CMK (cell line): ENCODE results near the gene CDH22.

ENCODE experiments used
- DNase-seq: peaks from one replicate; pipeline ENCODE4 v3.0.0-alpha.2; 2010; ENCODE audit warnings: low read depth

CDH22 gene

DNA sequence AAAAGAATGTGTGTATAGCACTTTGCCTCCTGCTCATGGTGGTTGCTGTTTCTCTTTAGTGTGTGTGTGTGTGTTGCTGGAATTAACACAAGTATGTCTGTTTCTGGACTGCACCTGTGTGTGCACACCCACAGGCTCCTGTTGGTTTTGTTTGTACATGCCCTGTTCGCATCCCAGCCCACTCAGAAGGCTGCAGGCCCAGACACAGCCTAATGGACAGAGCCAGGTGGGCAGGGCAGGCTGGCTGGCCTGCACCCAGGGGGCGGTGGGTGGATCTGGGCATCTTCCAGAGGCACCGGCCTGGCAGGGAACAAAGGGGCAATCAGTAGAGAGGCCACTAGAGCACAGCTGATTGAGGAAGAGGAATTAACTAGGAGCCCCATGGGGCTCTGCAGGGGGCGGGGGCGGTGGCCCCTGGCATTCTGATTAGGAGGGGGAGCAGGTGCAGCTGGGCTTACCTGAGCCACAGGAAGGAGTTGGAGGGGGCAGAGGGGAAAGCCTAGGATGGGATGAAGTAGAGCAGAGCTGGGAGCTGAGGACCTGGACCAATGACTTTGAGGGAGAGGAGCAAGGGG lies 168.3 kb downstream of the CDH22 start:
- DNase-seq = no peak

GRCh38 chr20:46139266-46139889 lies 168.9 kb downstream of the CDH22 start:
- no peak for DNase-seq

- DNase-seq = no peak
Observed at GRCh38 chr20:46137816-46138215, 170.5 kb downstream of the CDH22 start.

DNA sequence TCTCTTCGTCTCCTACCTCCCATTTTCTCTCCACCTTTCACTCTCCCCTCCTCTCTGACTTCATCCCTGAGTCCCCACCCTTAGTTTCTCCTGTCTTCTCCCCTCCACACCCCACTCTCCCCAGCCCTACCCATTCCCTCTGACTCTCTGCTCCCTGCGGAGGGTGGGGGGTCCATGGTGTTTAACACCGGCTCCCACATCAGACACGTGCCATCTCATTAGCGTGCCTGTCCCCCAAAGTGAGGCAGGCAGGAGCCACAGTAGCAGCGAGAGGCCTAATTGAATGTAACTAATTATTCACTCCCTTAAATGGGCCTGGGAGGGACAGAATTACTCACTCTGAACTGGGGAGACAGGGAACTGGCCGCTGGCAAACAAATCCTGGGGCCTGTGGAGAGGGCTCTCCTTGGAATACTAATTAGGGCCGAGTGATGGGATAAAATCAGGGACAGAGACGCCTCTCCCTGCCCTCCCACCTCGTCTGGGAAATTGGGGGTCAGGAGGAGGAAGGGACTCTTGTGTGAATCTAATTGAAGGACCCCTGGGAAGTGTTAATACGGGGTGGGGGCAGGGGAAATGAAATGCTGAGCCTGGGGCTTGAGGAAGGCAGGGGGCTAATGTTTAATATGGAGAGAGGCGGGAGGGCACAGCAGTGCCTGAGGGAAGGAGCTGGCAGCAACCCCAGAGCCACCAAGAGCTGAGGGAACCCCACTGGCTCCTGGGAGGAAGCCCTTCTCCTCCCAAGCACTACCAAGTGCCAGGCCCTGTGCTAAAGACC lies 172.3 kb downstream of the CDH22 start:
- no peak for DNase-seq

DNA sequence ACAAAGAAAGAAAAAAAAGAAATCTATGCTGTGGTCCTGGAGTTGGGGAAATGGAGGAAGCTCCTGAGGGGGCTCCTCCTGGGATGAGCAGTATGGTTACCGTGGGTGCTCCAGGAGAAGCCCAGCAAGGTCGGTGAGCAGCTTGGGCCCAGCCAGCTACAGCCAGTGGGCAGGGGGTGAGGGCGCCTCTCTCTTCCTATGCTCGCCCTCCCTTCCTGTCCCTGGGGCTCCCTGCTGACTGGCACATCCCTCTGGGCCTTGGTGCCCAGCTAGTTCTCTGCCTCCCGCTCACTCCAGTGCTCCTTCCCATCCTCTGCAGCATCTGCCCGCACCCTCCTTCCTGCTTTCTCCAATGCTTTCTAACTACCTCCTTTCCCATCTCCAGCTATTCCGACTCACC lies 173.6 kb downstream of the CDH22 start:
- DNase-seq = no peak

GRCh38 chr20:46133886-46134654 lies 174.2 kb downstream of the CDH22 start:
- no peak for DNase-seq

DNA sequence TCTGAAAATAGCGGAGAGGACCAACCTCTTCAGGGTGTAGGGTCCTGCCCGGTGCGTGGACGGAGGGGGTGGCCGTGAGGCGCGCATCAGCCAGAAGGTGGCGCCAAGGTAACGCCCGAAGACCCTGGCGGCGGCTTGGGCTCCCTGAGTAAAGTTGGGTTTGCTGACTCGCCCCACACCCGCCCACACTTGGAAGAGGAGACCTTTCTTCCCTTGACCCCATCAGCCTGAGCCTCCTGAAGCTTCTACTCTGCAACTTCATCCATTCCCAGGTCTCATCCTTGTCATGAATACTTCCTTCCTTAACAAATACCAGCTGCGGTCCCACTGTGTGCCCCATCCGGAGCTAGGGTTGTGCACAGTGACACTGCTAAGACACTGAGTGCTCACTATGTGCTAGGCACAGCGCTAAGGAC lies 175.6 kb downstream of the CDH22 start:
- DNase-seq = no peak

- DNase-seq = no peak
Observed at GRCh38 chr20:46131396-46131795, 176.9 kb downstream of the CDH22 start.

GRCh38 chr20:46130534-46130933 lies 177.8 kb downstream of the CDH22 start:
- no peak for DNase-seq

- no peak for DNase-seq
Observed at GRCh38 chr20:46129955-46130481, 178.3 kb downstream of the CDH22 start.

- DNase-seq = no peak
Observed at GRCh38 chr20:46128310-46129151, 179.8 kb downstream of the CDH22 start.

DNA sequence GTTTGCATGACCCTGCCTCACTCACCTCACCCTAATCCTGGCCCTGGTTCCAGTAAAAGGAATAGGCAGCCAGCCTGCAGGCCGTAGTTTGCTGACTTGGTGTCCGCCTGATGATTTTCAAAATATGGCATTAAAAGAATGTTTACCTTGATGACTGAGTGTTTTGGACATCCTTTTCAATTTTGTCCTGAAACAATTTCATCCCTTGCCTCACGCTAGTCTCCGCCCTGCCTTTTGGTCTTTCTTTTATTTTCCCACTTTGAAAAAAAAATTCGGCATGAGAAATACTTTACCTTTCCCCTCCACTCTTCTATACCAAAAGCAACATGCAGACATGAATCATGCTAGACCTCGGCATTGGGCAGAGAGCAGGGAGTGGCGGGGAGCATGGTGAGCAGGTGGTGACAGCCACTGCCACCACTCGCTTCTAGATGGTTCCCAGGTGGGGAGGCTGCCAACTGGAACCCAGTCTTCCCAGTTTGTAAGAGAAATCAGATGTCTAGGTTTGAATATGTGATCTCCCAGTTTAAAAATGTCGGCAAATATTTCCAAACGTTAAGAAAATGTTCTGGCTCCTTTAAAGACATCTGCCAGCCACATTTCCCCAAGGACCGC lies 180.8 kb downstream of the CDH22 start:
- DNase-seq = no peak

DNA sequence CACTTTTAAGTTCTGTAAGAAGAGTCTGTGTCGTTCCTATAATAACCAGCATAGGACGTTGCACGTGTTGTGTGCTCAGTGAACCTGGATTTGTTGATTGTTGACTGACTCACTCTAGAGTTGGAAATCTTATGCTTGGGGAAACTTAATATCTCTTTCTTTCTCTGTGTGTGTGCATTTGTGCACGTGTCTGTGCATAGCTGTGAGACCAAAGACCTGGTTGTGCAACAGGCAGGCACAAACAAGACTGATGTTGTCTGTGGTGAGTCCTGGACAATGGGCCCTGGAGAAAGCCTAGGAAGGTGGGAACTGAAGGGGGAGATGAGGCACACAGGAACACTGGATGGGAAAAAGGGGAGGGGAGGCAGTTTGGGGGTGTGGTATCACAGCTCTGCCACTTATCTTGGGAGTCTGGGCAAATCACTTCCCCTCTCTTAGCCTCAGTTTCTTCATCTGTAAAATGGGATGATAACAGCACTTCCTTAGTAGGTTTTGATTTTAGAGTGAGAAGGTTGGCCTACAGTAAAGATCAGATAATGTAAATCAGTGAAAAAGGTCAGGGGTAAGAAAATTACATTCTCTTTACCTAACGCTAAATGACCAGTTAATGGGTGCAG lies 181.8 kb downstream of the CDH22 start:
- no peak for DNase-seq
